Hindlimb muscle (tissue), 1 donor: Measurements from ENCODE around the gene HHIP. TPM values are rescaled to one million over a fixed set of nuclear protein-coding genes. Genes with fewer than 3 reads are reported as not detected.

Experiments used
- DNase-seq: peaks from one replicate; pipeline ENCODE4 v3.0.0-alpha.2; 2013
- polyA plus RNA-seq: library from polyadenylated mRNA; unstranded; fragments of 120-200 nt; gene quantifications from one replicate; pipeline ENCODE4 v1.2.1, GENCODE V29; 2013; ENCODE audit not compliant: insufficient read length

Gene HHIP
- polyA plus RNA-seq, 1 donor, result 3.2 TPM

DNA sequence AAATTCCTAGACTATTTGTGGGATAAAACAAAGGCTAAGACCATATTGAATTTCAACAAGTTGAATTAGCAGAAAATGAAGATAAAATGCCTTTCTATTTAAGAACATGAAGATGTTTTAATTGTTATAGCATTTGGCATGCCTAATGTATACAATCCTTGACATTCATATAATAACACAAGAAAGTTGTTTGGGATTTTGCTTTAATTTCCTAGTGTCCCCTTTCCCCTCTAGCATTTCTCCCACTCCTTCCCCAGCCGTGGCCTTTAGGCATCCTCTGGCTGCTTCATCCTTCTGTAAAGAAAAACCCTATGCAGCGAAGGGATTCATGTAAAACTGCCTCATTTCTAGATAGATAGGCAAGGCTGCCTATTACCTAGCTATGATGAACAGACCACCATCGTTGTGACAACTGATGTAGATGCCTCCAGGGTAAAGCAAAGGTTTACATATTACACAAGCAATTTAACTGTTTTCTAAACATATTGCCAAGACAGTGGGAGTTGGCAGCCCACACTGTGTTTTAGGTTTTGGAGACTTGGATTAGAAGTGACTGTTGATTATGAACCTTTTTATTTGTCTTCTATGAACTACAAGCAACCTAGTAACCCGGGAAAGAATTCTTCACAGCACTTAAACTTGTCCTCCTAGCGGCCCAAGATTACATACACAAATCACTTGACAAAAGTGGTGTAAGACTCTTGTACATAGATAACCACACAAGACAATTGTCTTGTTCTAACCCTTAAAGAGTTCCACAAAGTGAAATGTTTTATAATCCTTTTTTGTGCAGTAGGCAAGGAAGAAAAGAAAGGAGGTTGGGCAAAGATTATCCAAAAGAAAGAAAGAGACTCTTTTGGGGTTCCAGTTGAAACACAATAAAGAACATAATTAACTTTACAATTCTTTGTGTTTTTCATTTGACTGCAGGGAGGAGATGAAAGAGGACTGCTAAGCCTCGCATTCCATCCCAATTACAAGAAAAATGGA lies 59.9 kb downstream of the HHIP start:
- DNase-seq, result no peak

DNA sequence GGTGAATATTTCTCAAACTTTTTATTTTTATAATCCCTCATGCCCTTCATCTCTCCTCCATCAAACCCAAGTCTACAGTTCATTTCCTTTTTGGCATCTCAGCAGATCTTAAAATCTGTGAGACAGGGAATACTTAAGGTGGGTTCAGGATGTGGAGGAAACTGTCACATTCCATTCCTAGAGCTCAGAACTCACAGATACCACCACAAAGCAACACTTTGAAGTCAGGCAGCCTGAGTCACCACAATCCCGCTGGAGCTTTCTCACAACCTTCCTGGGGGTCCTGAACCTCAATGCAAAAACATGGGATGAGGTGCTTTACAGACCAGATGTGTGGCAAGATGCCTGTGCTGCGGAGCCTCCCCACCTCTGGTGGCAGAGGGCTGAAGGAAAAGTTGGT lies 63.2 kb downstream of the HHIP start:
- no peak for DNase-seq

DNA sequence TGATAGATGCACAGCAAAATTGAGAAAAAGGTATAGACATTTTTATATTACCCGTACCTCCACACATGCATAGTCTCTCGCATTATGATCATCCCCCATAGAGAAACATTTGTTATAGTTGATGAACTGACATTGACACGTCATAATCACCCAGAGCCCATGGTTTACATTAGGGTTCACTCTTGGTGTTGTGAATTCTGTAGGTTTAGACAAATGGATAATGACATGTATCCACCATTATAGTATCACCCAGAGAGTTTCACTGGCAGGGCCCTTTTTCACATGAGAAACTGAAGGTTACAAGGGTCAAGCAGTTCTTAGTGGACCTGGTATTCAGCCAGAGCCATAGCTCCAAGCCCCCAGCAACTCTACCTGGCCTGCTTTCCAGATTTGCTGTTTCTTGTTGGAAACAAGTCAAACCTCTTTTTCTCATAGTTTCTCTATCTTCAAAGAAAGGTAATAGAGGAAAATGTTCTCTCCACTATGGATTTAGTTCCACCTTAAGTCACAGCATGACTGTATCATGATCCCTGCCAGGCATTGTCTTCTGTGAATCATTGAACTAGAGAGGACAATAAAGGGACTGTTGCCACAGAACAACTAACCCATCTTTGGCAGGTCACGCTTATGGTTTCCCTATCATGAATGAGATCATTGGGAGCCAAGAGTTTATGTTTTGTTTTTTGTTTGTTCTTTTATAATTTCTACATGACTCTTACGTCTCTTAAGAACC lies 64.0 kb downstream of the HHIP start:
- DNase-seq, result no peak

DNA sequence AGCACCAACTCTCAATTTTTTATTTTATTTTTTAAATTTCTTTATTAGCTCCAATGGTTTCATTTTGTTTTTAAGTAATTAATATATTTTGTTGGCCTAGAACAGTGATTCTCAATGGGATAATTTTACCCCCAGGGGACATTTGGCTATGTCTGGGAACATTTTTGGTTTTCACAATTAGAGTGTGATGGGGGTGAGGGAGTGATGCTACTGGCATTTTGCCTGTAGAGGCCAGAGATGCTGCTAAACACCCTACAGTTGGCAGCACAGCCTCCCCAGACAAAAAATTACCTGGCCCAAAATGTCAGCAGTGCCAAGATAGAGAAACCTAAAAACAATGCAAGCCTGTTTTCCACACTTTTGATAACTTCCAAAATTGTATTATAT lies 64.6 kb downstream of the HHIP start:
- DNase-seq, result no peak

DNA sequence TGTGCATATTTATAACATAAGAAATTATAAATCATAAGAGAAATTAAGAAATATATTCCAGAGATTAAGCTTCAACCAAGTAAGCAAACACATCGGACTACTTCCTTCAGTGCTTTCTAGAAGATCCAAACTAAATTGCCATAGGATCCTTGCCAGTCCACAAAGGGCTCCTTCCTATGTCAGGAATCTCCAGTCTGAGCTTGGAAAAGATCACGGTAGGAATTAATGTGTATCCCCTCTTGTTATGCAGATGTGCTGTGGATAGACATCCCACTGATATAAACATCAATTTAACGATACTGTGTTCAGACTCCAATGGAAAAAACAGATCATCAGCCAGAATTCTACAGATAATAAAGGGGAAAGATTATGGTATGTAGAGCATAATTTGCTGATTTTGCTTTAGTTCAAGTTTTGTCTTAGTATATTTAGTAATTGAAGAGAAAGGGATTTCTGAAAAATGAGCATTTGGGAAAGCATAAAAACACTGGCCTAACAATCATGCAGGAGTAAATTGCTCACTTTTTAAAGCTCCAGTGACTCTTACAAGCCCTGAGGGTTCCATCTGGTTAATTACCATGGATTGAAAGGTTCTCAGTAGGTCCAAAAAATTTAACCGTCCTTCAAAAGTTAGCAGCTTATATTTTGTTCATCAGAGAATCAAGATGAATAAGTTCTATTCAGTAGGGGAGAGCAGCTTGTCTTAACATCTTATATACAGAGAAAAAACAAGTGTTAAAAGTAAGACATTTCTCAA lies 65.9 kb downstream of the HHIP start:
- DNase-seq, result no peak

DNA sequence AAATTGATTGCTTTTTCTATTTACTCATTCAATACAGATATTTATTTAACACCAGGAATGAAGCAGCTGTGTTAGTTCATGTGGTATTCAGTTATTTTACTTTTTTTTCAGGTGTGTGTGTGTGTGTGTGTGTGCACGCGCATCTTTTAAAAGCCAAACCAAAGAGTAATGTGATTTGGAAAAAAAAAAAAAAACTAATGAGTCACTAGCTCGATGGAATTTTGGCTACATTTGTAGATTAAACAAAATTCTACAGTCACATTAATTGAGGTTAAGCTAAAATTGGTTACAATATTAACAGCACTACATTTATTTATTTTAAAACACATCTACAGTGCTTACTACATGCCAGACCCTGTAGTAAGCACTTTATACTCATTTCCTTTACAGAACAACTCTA lies 66.8 kb downstream of the HHIP start:
- no peak for DNase-seq

DNA sequence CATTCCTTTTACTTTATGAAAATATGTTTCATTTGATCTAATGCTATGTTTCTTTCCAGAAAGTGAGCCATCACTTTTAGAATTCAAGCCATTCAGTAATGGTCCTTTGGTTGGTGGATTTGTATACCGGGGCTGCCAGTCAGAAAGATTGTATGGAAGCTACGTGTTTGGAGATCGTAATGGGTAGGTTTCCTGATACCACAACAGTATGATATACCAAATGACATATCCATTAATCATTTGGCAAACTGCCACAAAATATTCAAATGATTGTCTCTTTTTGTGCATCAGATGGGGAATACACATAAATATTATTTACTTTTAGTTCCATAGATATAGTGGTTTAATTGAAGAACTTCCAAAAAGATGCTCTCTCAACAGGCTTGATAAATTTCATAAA lies 68.2 kb downstream of the HHIP start:
- no peak for DNase-seq

DNA sequence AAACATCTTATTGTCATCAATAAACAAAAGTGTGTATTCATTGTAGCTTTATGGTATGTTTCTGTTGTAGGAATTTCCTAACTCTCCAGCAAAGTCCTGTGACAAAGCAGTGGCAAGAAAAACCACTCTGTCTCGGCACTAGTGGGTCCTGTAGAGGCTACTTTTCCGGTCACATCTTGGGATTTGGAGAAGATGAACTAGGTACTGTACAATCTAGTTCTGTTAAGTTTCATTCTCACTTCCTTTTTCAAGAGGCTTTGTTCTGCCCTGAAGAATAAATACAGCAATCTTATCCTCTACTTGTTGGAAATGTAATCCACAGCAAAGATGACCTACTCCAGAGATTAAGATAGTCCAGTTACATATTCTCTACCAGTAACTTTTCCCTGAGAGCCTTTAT lies 69.3 kb downstream of the HHIP start:
- DNase-seq, result no peak

DNA sequence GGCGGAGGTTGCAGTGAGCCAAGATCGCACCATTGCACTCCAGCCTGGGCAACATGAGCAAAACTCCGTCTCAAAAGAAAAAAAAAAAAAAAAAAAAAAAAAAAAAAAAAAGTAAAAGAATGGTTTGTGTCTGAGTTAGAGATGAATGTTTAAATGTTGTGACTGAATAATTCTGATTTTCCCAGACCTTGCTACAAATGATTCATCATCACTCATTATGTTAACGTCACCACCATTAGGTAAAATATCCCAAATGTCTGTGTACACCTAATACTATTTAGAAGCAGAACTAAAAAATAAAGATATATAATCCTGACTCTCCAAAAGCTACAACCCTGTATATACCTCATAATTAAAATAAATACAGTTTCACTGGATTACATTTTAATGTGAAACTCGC lies 70.8 kb downstream of the HHIP start:
- no peak for DNase-seq

DNA sequence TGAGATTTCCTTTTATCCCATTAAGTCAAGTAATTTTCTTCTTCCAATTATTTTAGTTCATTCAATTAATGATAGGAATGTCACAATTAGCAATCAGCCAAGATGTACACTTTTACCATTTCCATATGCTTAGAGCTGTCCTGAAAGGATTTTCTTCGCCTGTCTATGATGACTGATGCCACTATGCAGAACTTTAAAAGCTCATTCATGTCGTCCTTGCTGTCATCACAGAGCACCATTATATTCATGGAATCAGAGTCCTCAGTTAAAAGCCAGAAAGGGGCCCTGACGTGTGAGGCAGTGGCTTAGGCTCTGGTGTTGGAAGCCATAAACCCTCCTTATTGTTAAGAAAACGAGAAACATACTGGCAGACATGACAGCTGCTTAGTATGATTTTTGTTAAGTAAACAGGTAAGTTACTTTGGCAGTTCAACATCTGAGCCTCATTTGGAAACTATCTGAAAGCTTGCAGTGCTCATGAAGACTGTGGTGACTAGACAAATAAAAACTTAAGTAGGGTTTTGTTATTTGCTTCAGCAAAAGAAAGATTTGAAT lies 73.1 kb downstream of the HHIP start:
- no peak for DNase-seq

DNA sequence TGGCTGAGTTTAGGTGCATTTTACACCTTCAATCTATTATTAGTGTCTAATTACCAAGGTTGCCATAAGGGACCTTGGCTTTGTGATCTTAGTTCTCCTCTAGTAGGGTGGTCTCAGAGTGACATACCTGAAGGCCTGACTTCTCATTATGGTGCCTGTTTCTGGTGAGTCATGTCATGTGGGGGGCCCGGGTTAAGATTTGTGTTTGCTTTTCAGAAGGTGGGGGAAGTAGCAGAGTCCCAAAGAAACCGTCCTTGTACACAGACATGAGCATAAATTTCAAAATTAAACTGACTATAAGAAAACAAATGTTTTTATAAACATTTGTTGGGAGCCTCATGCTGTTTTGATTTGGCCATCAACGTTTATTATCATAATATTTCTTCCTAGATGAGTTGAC lies 74.5 kb downstream of the HHIP start:
- no peak for DNase-seq

DNA sequence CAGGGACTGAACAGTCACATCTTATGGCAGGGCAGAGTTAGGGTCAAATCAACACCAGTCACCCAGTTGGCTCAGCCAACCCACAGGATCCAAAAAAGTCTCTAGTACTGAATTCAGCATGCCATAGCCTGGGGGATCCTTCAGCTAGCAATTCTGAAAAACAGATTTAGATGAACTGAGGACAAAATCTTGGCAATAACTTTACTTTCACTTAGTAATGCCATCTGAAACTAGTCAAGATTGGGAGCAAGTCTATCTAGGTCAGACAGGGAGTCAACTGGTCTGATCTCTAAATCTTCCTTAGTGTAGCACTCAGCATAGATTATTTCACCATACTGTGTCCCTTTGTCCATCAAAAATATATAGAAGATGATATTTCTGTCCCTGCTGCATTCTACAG lies 76.0 kb downstream of the HHIP start:
- DNase-seq, result no peak

DNA sequence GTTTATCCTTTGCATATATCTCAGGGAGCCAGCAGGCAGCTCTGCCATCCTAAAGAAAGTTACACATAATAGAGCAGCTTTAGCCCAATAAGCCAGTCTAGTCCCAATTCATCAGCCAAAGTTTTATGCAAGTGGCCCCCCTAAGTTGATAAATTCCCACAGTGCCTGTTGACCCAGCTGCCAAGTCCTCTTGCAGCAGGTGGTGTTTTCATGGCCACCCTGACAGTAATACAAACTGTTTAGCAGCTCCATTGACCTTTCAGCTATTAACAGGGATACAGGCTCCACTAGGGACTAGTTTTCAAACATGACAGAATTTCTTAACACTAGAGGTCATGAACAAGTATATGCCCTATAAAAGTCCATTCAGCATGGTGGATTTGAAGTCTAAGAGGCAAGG lies 77.5 kb downstream of the HHIP start:
- DNase-seq, result no peak

DNA sequence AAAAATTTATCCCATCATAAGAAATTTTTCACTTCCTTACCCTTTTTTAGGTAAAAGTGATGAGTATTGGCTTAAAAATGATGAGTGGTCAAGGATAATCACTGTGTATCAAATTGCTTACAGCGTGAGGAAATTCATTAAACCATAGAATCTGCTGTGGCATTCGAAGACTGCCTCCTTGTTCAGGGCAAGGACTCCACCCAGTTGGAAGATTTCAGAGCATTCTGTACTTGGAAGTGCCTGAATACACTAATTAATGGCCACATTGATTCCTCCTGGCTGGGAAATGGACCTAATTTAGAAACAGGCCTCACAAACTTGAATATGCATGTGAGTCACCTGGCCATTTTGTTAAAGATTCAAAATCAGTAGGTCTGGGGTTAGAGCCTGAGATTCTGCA lies 83.2 kb downstream of the HHIP start:
- DNase-seq, result no peak

DNA sequence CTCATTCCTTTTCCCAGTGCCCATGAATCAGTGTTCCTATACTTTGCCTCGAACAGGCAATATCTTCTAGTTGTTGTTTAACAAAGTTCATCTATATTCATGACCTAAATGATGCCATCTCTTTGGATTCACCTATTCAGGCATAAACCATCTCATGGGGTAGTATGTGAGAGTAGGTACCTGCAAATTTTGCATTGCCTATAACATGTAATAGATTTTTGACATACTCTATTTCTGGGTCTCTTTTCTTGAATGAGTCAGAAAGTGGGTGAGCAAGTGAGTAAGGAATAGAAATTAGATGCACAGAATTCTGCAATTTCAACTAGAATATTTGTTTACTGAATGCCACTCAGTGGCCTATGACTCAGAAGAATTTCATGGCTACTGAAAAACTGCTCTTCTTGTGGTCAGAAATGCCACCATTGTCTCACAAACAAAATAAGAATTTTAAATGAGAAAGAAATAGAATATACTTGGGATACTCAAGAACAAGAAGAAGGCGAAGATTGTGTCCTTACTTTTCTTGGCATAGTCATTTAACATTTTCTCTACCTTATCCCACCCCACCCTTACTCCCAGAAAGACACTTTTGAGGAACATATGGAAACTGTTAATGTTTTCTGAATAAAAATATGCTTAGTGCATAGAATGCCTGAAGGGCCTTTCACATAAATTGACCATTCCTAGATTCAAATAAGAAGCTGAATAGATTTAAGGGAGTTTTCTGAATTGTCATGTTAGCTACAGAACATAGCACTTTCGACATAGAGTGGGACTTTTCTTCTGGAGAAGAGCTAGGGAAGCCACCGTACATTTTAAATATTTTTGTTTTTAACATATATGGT lies 86.8 kb downstream of the HHIP start:
- no peak for DNase-seq

DNA sequence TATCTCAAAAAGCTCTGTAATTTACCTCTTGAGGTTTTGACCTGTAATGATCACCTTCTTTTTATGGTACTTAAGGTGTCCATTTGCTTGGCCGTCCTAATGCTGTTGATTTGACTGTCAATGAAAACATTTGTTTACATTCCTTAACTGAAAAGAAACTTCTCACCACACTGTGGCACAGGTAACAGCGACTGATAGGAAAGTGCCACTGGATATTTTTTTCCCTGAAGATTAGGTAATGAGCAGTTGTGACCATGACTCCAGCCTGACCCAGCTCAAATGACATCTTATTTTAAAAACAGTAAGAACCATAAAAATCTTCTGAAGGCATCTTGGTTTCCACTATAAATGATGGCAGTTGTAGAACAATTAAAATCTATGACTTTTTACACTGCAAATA lies 87.6 kb downstream of the HHIP start:
- no peak for DNase-seq

DNA sequence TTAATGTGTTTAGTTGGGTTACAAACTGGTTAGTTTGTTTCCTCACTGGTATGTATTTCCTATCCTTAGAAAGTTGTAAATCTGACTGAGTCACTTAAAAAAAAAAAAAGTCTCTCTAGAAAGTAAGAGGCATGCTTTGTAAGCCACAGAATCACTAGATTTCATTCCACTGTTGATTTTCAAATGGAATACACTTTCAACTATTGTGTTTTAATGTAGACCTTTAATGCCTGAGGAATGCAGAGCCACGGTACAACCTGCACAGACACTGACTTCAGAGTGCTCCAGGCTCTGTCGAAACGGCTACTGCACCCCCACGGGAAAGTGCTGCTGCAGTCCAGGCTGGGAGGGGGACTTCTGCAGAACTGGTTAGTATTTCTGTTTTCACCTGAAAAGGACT lies 88.6 kb downstream of the HHIP start:
- no peak for DNase-seq

DNA sequence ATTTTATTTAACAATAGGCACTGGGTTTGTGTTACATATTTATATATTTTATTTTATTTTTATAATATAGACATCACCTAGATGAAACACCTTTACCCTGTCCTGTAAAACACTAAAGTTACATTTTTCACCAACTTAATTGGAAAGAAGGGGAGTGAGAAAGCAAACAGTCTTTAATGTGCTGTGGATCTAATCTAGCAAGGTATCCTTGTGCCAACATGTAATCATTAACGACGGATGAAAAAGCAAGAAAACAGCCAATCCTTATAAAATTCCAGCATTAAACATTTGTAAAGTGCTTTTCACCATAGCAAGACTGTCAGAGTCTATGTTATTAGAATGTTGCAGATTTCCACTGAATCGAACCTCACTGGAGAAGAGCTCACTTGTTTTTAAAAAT lies 92.7 kb downstream of the HHIP start:
- DNase-seq, result no peak

DNA sequence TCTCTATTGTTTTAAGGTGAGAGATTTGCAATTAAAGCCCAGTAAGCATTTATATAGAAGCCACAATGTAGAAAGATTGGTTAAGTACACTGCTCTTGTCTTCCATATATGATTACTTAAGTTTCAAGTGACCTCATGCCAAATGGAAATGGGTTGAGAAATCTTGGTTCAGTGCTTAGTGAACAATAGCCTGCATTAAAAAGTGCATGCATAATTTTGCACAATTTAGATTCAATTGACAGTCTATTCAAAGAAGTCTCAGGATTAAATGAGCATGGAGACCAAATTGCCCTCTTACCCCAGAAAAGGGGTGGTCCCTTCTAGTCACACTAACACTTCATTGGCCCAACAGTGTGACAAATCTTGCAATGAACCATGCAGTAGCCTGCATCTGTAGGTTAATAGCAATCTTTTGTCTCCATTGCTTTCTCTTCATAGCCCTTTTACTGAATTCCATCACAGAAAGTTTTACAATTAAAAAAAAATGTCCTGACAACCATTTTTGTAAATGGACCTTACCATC lies 93.6 kb downstream of the HHIP start:
- no peak for DNase-seq

DNA sequence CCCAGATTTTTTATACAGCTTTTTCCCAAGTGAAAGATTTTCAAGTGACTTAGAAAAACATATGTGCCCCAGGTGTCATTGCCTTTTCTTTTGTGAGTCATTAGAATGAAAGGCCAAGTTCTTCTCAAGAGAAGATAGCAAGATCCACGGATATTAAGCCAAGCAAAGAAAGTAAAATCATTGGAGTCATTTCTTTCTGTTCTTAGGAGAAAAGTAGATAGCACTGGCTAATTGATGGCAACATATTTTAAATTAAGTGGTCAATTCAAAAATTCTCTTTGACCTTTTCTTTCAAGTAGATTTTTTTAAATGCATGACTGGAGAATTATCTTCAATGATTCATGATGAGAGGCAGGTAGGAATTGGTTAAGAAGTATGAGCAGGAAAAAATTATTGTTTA lies 94.4 kb downstream of the HHIP start:
- DNase-seq, result no peak

DNA sequence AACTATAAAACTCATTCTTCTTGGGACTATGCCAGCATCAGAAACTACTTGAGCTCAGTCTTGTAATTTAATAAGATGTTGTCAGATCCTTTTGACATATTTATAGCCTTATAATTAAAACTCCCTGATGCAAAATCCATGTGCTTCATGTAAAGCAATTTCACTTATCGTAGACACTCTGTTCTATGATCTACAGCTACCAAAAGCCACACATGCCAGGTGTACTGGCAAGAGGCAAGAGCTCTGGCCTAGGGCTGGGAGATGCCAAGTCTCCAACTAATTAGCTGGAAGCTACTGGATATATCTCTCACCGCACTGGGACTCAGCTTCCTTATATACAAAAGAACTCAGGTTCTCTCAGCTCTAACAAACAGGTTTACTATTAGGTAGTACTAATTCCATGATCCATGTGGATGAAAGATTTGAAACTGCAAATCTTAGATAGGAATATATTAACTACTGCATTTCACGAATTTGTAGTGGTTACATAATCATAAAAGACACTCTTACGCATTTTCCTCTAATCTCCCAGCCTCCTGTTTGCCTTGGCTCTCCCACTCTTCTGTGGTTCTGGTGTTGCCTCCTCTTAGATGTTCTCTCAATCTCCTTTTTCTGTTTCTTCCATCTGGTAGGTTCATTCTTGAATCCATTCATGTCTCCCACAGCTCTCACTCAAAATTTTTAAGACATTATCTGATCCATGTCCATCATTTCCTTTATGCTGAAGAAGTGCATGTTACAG lies 103.0 kb downstream of the HHIP start:
- no peak for DNase-seq
